MCF 10A (cell line): ENCODE measurements around the gene CACNA1B. TPM values are rescaled to one million over a fixed set of nuclear protein-coding genes. Genes with fewer than 3 reads are reported as not detected.

Experiments used
- BruUV-seq: library from RNA; stranded (reverse); fragments of 400-500 nt; replicated peaks from 2 replicates; lab custom pipeline; 2021; lab: Mats Ljungman, UMichigan
- CTCF ChIA-PET: fragments of 300-600 bp; sonication (Branson Sonifier 250); formaldehyde crosslinking; extraction: SDS; loops from one replicate; lab custom pipeline; 2021; ENCODE audit warnings: antibody characterized with exemption, inconsistent platforms; lab: Yijun Ruan, JAX
- POLR2A ChIA-PET: fragments of 300-600, 350-650 bp; sonication (Branson Sonifier 250); formaldehyde crosslinking; extraction: SDS; loops from one replicate; lab custom pipeline; 2020; ENCODE audit warnings: antibody characterized with exemption, inconsistent platforms; lab: Yijun Ruan, JAX
- DNase-seq: peaks from one replicate; pipeline ENCODE4 v3.0.0-alpha.2; 2018; ENCODE audit not compliant: unreplicated experiment
- H3K27ac Mint-ChIP-seq: one replicate; pipeline ENCODE4 v1.8.0; 2022; ENCODE audit warnings: mild to moderate bottlenecking, low read depth, mixed read lengths; ENCODE audit not compliant: unreplicated experiment
- H3K27me3 Mint-ChIP-seq: one replicate; pipeline ENCODE4 v1.8.0; 2022; ENCODE audit warnings: mixed read lengths; ENCODE audit not compliant: insufficient read depth, unreplicated experiment
- H3K36me3 Mint-ChIP-seq: one replicate; pipeline ENCODE4 v1.8.0; 2022; ENCODE audit warnings: mild to moderate bottlenecking, moderate library complexity, mixed read lengths; ENCODE audit not compliant: insufficient read depth, unreplicated experiment
- H3K4me1 Mint-ChIP-seq: one replicate; pipeline ENCODE4 v1.8.0; 2022; ENCODE audit warnings: mixed read lengths; ENCODE audit not compliant: insufficient read depth, unreplicated experiment
- H3K4me3 Mint-ChIP-seq: one replicate; pipeline ENCODE4 v1.8.0; 2022; ENCODE audit warnings: mild to moderate bottlenecking, moderate library complexity, mixed read lengths; ENCODE audit not compliant: unreplicated experiment
- H3K9me3 Mint-ChIP-seq: one replicate; pipeline ENCODE4 v1.8.0; 2022; ENCODE audit warnings: mixed read lengths; ENCODE audit not compliant: unreplicated experiment
- intact Hi-C: fragments of 100-400 bp; cut with micrococcal nuclease; formaldehyde crosslinking; loops from 2 replicates; pipeline ENCODE4 v1.14.1; 2022
- total RNA-seq: library from RNA; stranded (reverse); gene quantifications from 2 replicates; pipeline ENCODE4 v1.2.3, GENCODE V29; 2022
- TF ChIP-seq, protein P1 (sequence below): fragments of 200-600 bp; IDR thresholded peaks from one replicate; pipeline ENCODE4 v1.8.0; 2022; ENCODE audit warnings: antibody characterized with exemption, mild to moderate bottlenecking; ENCODE audit not compliant: unreplicated experiment

Gene CACNA1B
- total RNA-seq, 1 experiment from 2014 or later, result not detected

DNA sequence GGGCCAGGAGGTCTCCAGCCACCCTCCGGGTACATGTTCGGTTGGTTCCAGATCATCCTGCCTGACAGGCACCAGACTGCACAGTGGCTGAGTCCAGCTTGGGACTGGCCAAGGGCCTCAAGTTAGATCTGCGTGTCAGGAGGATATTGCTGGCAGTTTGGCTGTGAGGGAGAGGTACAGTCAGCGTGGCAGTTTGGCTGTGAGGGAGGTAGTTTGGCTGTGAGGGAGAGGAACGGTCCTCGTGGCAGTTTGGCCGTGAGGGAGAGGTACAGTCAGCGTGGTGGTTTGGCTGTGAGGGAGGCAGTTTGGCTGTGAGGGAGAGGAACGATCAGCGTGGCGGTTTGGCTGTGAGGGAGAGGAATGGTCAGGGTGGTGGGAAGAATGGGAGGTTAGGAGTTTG, 39.0 kb downstream of the CACNA1B start:
- Mint-ChIP-seq H3K27me3 (peaks cover 11% of the 10 kb centered on the region), H3K27ac (no peak overlapping the region), H3K4me3 (no peak overlapping the region), H3K9me3 (peaks cover 17% of the 10 kb centered on the region), H3K36me3 (peaks cover 7% of the 10 kb centered on the region), H3K4me1 (peaks cover 6% of the 10 kb centered on the region)
- ChIA-PET POLR2A (no interaction called here), CTCF (no interaction called here)
- TF ChIP-seq, protein P1, sequence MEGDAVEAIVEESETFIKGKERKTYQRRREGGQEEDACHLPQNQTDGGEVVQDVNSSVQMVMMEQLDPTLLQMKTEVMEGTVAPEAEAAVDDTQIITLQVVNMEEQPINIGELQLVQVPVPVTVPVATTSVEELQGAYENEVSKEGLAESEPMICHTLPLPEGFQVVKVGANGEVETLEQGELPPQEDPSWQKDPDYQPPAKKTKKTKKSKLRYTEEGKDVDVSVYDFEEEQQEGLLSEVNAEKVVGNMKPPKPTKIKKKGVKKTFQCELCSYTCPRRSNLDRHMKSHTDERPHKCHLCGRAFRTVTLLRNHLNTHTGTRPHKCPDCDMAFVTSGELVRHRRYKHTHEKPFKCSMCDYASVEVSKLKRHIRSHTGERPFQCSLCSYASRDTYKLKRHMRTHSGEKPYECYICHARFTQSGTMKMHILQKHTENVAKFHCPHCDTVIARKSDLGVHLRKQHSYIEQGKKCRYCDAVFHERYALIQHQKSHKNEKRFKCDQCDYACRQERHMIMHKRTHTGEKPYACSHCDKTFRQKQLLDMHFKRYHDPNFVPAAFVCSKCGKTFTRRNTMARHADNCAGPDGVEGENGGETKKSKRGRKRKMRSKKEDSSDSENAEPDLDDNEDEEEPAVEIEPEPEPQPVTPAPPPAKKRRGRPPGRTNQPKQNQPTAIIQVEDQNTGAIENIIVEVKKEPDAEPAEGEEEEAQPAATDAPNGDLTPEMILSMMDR, result no peak
- BruUV-seq, result no TSS peak
- intact Hi-C loops, result no loop called here
- no peak for DNase-seq

DNA sequence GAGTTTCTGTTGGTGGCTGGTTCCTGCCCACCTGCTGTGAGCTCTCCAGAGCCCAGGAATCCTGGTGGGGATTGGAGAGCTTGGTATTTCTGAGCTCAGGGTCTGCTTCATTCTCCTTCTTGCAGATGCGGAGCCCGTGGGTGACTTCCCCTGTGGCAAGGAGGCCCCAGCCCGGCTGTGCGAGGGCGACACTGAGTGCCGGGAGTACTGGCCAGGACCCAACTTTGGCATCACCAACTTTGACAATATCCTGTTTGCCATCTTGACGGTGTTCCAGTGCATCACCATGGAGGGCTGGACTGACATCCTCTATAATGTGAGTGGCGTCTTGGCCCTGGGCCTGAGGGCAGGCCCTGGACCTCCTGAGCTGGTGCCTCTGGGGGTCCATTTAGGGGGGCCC, 39.5 kb downstream of the CACNA1B start:
- BruUV-seq, result no TSS peak
- intact Hi-C loops, result no loop called here
- Mint-ChIP-seq H3K27me3 (peaks cover 11% of the 10 kb centered on the region), H3K4me1 (peaks cover 3% of the 10 kb centered on the region), H3K9me3 (peaks cover 18% of the 10 kb centered on the region), H3K27ac (no peak overlapping the region), H3K36me3 (peaks cover 7% of the 10 kb centered on the region), H3K4me3 (no peak overlapping the region)
- TF ChIP-seq, protein P1, result no peak
- ChIA-PET CTCF (no interaction called here), POLR2A (no interaction called here)
- no peak for DNase-seq

DNA sequence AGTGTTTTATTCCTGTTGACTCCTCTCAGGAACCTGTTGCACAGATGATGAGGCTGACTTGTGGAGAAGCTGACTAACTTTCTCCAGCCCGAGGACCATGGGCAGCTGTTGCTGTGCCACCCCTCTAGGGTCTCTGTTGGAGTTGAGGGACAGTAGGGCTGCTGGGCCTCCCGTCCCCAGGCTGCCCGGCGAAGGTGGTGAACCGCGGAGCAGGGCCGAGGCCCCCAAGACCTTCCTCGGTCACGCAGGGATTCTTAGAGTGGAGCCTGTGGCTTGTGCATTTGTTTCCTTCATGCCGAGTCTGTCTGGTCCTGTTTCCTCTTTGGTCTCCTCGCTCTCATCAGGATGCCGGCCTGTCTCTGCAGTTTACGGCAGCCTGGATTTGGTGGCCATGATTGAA, 40.2 kb downstream of the CACNA1B start:
- H3K4me3 Mint-ChIP-seq, result no peak overlapping the region
- TF ChIP-seq, protein P1, result no peak
- ChIA-PET CTCF (no interaction called here), POLR2A (no interaction called here)
- intact Hi-C loops, result no loop called here
- DNase-seq, result no peak
- peaks cover 25% of the 10 kb centered on the region for H3K9me3 Mint-ChIP-seq
- no TSS peak for BruUV-seq
- peaks cover 7% of the 10 kb centered on the region for H3K36me3 Mint-ChIP-seq
- H3K27ac Mint-ChIP-seq, result no peak overlapping the region
- H3K4me1 Mint-ChIP-seq, result no peaks in the 10 kb centered on the region
- H3K27me3 Mint-ChIP-seq, result peaks cover 11% of the 10 kb centered on the region

DNA sequence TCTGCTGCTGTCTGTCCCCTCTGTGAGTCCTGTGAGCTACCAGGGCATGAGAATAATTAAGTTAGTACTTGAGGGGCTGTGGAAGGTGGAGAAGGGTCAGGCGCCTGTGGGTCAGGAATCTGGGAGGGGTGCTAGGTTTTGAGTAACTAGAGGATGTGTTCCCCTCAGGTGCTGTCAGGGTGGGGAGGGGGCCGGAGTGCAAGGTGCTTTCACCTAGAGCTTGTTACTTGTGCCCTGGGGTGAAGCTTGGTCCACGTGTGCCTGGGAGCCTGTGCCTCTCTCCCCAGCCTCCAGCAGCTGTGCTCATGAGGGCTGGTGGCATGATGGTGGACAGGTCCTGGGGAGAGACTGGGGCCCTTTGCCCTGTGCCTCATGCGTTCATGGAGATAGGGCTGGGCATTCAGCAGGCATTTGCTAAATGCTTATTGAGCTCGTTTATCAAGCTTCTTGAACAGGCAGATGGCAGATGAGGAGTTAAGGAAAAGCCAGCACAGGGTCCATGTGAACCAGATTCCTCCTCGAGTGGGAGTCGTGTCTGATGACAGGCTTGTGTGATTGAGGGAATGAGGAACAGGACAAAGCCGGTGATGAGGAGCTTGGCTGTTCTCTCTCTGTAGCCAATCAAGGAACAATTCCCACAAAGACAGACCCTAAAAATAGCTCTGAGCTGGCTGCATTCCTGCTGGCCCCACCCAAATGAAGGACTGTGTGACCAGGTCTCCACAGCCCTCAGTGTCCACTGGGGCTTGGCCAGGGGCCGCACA, 40.9 kb downstream of the CACNA1B start:
- Mint-ChIP-seq H3K27ac (no peak overlapping the region), H3K4me3 (no peak overlapping the region), H3K27me3 (peaks cover 11% of the 10 kb centered on the region), H3K9me3 (peaks cover 26% of the 10 kb centered on the region), H3K4me1 (no peaks in the 10 kb centered on the region), H3K36me3 (peaks cover 7% of the 10 kb centered on the region)
- CTCF ChIA-PET, result no interaction called here
- intact Hi-C loops, result no loop called here
- TF ChIP-seq, protein P1, result no peak
- POLR2A ChIA-PET, result no interaction called here
- DNase-seq, result no peak
- no TSS peak for BruUV-seq
